Measurements from ENCODE around the gene MYOG. TPM values are rescaled to one million over a fixed set of nuclear protein-coding genes. Genes with fewer than 3 reads are reported as not detected.

MYOG gene
- total RNA-seq, 2 experiments from 2014 or later = not detected

- Mint-ChIP-seq H3K9me3 (no peaks in the 10 kb centered on the region), H3K4me3 (no peak overlapping the region), H3K27ac (no peak overlapping the region), H3K4me1 (peaks cover 3% of the 10 kb centered on the region), H3K27me3 (peaks cover 6% of the 10 kb centered on the region), H3K36me3 (ENCODE audit: low read depth) (peaks cover 3% of the 10 kb centered on the region)
- ChIA-PET CTCF (interaction anchor here (1.2 kb wide), 1 partner anchor 10 kb away, joined by 3 read pairs; no protein-coding TSS in a partner anchor), POLR2A (no interaction called here)
- DNase-seq = no peak
Observed at GRCh38 chr1:203049576-203050180, 36.1 kb downstream of the MYOG start.

- no peaks in the 10 kb centered on the region for H3K9me3 Mint-ChIP-seq
- no peak overlapping the region for H3K4me3 Mint-ChIP-seq
- H3K36me3 Mint-ChIP-seq (ENCODE audit: low read depth) = peaks cover 3% of the 10 kb centered on the region
- no peak for DNase-seq
- CTCF ChIA-PET = interaction anchor here (1.2 kb wide), 1 partner anchor 10 kb away, joined by 3 read pairs; no protein-coding TSS in a partner anchor
- H3K27me3 Mint-ChIP-seq = peaks cover 6% of the 10 kb centered on the region
- peaks cover 3% of the 10 kb centered on the region for H3K4me1 Mint-ChIP-seq
- H3K27ac Mint-ChIP-seq = no peak overlapping the region
- POLR2A ChIA-PET = no interaction called here
Observed at GRCh38 chr1:203049077-203049476, 36.7 kb downstream of the MYOG start.

- ChIA-PET POLR2A (no interaction called here), CTCF (interaction anchor here (1.2 kb wide), 1 partner anchor 9 kb away, joined by 3 read pairs; no protein-coding TSS in a partner anchor)
- peaks cover 6% of the 10 kb centered on the region for H3K27me3 Mint-ChIP-seq
Observed at GRCh38 chr1:203048555-203049051, 37.2 kb downstream of the MYOG start.

GRCh38 chr1:203048086-203048485, 37.7 kb downstream of the MYOG start:
- CTCF ChIA-PET = no interaction called here
- POLR2A ChIA-PET = no interaction called here

More at GRCh38 chr1:203048555-203049051, 37.2 kb downstream of the MYOG start:
- no peak for DNase-seq
- Mint-ChIP-seq H3K27ac (no peak overlapping the region), H3K9me3 (no peaks in the 10 kb centered on the region), H3K36me3 (ENCODE audit: low read depth) (peaks cover 3% of the 10 kb centered on the region), H3K4me1 (peaks cover 3% of the 10 kb centered on the region), H3K4me3 (no peak overlapping the region)

GRCh38 chr1:203046984-203047630, 38.7 kb downstream of the MYOG start:
- peaks cover 6% of the 10 kb centered on the region for H3K27me3 Mint-ChIP-seq
- POLR2A ChIA-PET = interaction anchor here (1.2 kb wide), 1 partner anchor 16 kb away, joined by 3 read pairs; no protein-coding TSS in a partner anchor
- peaks cover 3% of the 10 kb centered on the region for H3K36me3 Mint-ChIP-seq (ENCODE audit: low read depth)
- no peaks in the 10 kb centered on the region for H3K9me3 Mint-ChIP-seq
- H3K4me1 Mint-ChIP-seq = peaks cover 3% of the 10 kb centered on the region
- no peak for DNase-seq
- H3K27ac Mint-ChIP-seq = no peak overlapping the region
- CTCF ChIA-PET = no interaction called here
- no peak overlapping the region for H3K4me3 Mint-ChIP-seq

More at GRCh38 chr1:203048086-203048485, 37.7 kb downstream of the MYOG start:
- Mint-ChIP-seq H3K27ac (no peak overlapping the region), H3K4me1 (peaks cover 3% of the 10 kb centered on the region), H3K27me3 (peaks cover 6% of the 10 kb centered on the region), H3K4me3 (no peak overlapping the region), H3K9me3 (no peaks in the 10 kb centered on the region), H3K36me3 (ENCODE audit: low read depth) (peaks cover 3% of the 10 kb centered on the region)
- DNase-seq = no peak

- Mint-ChIP-seq H3K4me3 (no peak overlapping the region), H3K9me3 (no peaks in the 10 kb centered on the region), H3K27me3 (peaks cover under 1% of the 10 kb centered on the region), H3K27ac (no peak overlapping the region), H3K36me3 (ENCODE audit: low read depth) (peaks cover 3% of the 10 kb centered on the region), H3K4me1 (peaks cover 3% of the 10 kb centered on the region)
- no peak for DNase-seq
- POLR2A ChIA-PET = interaction anchor here (1.2 kb wide), 1 partner anchor 15 kb away, joined by 3 read pairs; no protein-coding TSS in a partner anchor
- CTCF ChIA-PET = no interaction called here
Observed at GRCh38 chr1:203045821-203046594, 39.8 kb downstream of the MYOG start.

- Mint-ChIP-seq H3K9me3 (no peaks in the 10 kb centered on the region), H3K36me3 (ENCODE audit: low read depth) (peaks cover 3% of the 10 kb centered on the region), H3K27me3 (no peaks in the 10 kb centered on the region), H3K27ac (no peak overlapping the region), H3K4me1 (peaks cover 3% of the 10 kb centered on the region), H3K4me3 (no peak overlapping the region)
- CTCF ChIA-PET = no interaction called here
- DNase-seq = no peak
- POLR2A ChIA-PET = no interaction called here
Observed at GRCh38 chr1:203045336-203045735, 40.5 kb downstream of the MYOG start.

GRCh38 chr1:203044546-203045250, 41.1 kb downstream of the MYOG start:
- DNase-seq = no peak
- peaks cover 3% of the 10 kb centered on the region for H3K4me1 Mint-ChIP-seq
- POLR2A ChIA-PET = no interaction called here
- H3K27me3 Mint-ChIP-seq = no peaks in the 10 kb centered on the region
- H3K4me3 Mint-ChIP-seq = no peak overlapping the region
- CTCF ChIA-PET = interaction anchor here (0.5 kb wide), 1 partner anchor 130 kb away, joined by 3 read pairs; no protein-coding TSS in a partner anchor
- H3K36me3 Mint-ChIP-seq (ENCODE audit: low read depth) = peaks cover 3% of the 10 kb centered on the region
- no peak overlapping the region for H3K27ac Mint-ChIP-seq
- H3K9me3 Mint-ChIP-seq = no peaks in the 10 kb centered on the region

GRCh38 chr1:203043830-203044545, 41.8 kb downstream of the MYOG start:
- peaks cover 7% of the 10 kb centered on the region for H3K4me1 Mint-ChIP-seq
- POLR2A ChIA-PET = no interaction called here
- H3K36me3 Mint-ChIP-seq (ENCODE audit: low read depth) = peaks cover 7% of the 10 kb centered on the region
- no peak overlapping the region for H3K4me3 Mint-ChIP-seq
- no peak for DNase-seq
- no peak overlapping the region for H3K27ac Mint-ChIP-seq
- H3K27me3 Mint-ChIP-seq = no peaks in the 10 kb centered on the region
- no peaks in the 10 kb centered on the region for H3K9me3 Mint-ChIP-seq
- CTCF ChIA-PET = interaction anchor here (5.5 kb wide), 1 partner anchor 172 kb away, joined by 105 read pairs; no protein-coding TSS in a partner anchor

GRCh38 chr1:203041351-203041932, 44.4 kb downstream of the MYOG start:
- POLR2A ChIA-PET = interaction anchor here (1.1 to 1.3 kb wide), 2 partner anchors 14 to 175 kb away, joined by 3 to 4 read pairs; no protein-coding TSS in a partner anchor
- Mint-ChIP-seq H3K4me3 (no peak overlapping the region), H3K9me3 (no peaks in the 10 kb centered on the region)

GRCh38 chr1:203040513-203041275, 45.1 kb downstream of the MYOG start:
- CTCF ChIA-PET = interaction anchor here (0.7 to 5.5 kb wide), 21 partner anchors 10 to 300 kb away, joined by 3 to 105 read pairs (median 4); partner anchors contain the start of gene PPFIA4
- peaks cover 7% of the 10 kb centered on the region for H3K36me3 Mint-ChIP-seq (ENCODE audit: low read depth)
- no peak for DNase-seq
- H3K4me1 Mint-ChIP-seq = peaks cover 10% of the 10 kb centered on the region
- no peaks in the 10 kb centered on the region for H3K27me3 Mint-ChIP-seq
- H3K9me3 Mint-ChIP-seq = no peaks in the 10 kb centered on the region
- POLR2A ChIA-PET = interaction anchor here (0.6 to 1.4 kb wide), 3 partner anchors 11 to 160 kb away, joined by 3 read pairs; no protein-coding TSS in a partner anchor
- no peak overlapping the region for H3K27ac Mint-ChIP-seq
- H3K4me3 Mint-ChIP-seq = no peak overlapping the region

More at GRCh38 chr1:203041351-203041932, 44.4 kb downstream of the MYOG start:
- DNase-seq = no peak
- Mint-ChIP-seq H3K27me3 (no peaks in the 10 kb centered on the region), H3K27ac (no peak overlapping the region), H3K4me1 (peaks cover 10% of the 10 kb centered on the region), H3K36me3 (ENCODE audit: low read depth) (peaks cover 7% of the 10 kb centered on the region)
- CTCF ChIA-PET = interaction anchor here (1.3 to 5.5 kb wide), 7 partner anchors 11 to 227 kb away, joined by 3 to 105 read pairs (median 6); no protein-coding TSS in a partner anchor
